Stimulated activated CD4-positive, alpha-beta T cell treated with anti-CD3 and anti-CD28 coated beads, Interleukin-1b, Interleukin-23, amount 100 ng/mL, for 1 hour (primary cell): ENCODE data around the gene MDN1.

ENCODE experiments used
- DNase-seq, 2 donors: peaks; one replicate each; pipeline ENCODE4 v3.0.0-alpha.2; 2020; ENCODE audit warnings: low read depth in 2 of 2

MDN1 gene

GRCh38 chr6:89693207-89693606 is 126.4 kb downstream of the MDN1 start:
- DNase-seq = no peak

GRCh38 chr6:89692256-89692655 is 127.3 kb downstream of the MDN1 start:
- DNase-seq = no peak

- DNase-seq = no peak
Observed at GRCh38 chr6:89690944-89691324, 128.7 kb downstream of the MDN1 start.

GRCh38 chr6:89689732-89690131 is 129.9 kb downstream of the MDN1 start:
- DNase-seq = no peak

GRCh38 chr6:89688328-89688727 is 131.3 kb downstream of the MDN1 start:
- no peak for DNase-seq

- no peak for DNase-seq
Observed at GRCh38 chr6:89685311-89685710, 134.3 kb downstream of the MDN1 start.

- no peak for DNase-seq
Observed at GRCh38 chr6:89682991-89683390, 136.6 kb downstream of the MDN1 start.

- DNase-seq = no peak
Observed at GRCh38 chr6:89681983-89682564, 137.5 kb downstream of the MDN1 start.

GRCh38 chr6:89680551-89680950 is 139.0 kb downstream of the MDN1 start:
- DNase-seq = no peak

- no peak for DNase-seq
Observed at GRCh38 chr6:89680150-89680549, 139.4 kb downstream of the MDN1 start.

- no peak for DNase-seq
Observed at GRCh38 chr6:89679215-89680120, 140.1 kb downstream of the MDN1 start.

GRCh38 chr6:89678531-89678930 is 141.1 kb downstream of the MDN1 start:
- no peak for DNase-seq

- DNase-seq = no peak
Observed at GRCh38 chr6:89675949-89676748, 143.4 kb downstream of the MDN1 start.

GRCh38 chr6:89670935-89671565 is 148.5 kb downstream of the MDN1 start:
- no peak for DNase-seq

GRCh38 chr6:89669002-89669401 is 150.6 kb downstream of the MDN1 start:
- no peak for DNase-seq

GRCh38 chr6:89667872-89668556 is 151.6 kb downstream of the MDN1 start:
- DNase-seq = no peak

GRCh38 chr6:89662659-89663223 is 156.9 kb downstream of the MDN1 start:
- no peak for DNase-seq

- no peak for DNase-seq
Observed at GRCh38 chr6:89661559-89661958, 158.0 kb downstream of the MDN1 start.

GRCh38 chr6:89660981-89661380 is 158.6 kb downstream of the MDN1 start:
- no peak for DNase-seq

- no peak for DNase-seq
Observed at GRCh38 chr6:89657445-89658158, 162.0 kb downstream of the MDN1 start.
